HEK293 (cell line): ENCODE data around the gene ARHGAP15.

ENCODE experiments used
- CTCF ChIA-PET: fragments of 350-600 bp; formaldehyde crosslinking; extraction: SDS; loops from one replicate; lab custom pipeline; 2021; ENCODE audit warnings: antibody characterized with exemption; lab: Yijun Ruan, JAX
- POLR2A ChIA-PET: fragments of 300-600 bp; formaldehyde crosslinking; extraction: SDS; loops from one replicate; lab custom pipeline; 2020; ENCODE audit warnings: antibody characterized with exemption, inconsistent platforms; lab: Yijun Ruan, JAX
- H3K27ac ChIP-seq: fragments of 200-500 bp; sonication (Bioruptor generic); 2 replicates; pipeline ENCODE4 v1.5.1; 2014; ENCODE audit warnings: low read depth, low read length, control low read depth, inconsistent platforms; ENCODE audit errors: extremely low read depth
- H3K36me3 ChIP-seq, 2 experiments: fragments of 200-500 bp in 1 of 2; sonication (Bioruptor generic) in 1 of 2; 1 replicate in 1 of 2; 2 replicates in 1 of 2; pipeline ENCODE4 v1.5.1; 2014 to 2017; ENCODE audit warnings: inconsistent platforms in 2 of 2, low read length in 2 of 2; ENCODE audit not compliant: control insufficient read depth in 2 of 2, insufficient read depth in 1 of 2
- H3K4me1 ChIP-seq: fragments of 200-500 bp; sonication (Bioruptor generic); 2 replicates; pipeline ENCODE4 v1.5.1; 2014; ENCODE audit warnings: mild to moderate bottlenecking, low read length, inconsistent platforms; ENCODE audit not compliant: control insufficient read depth, insufficient read depth
- H3K4me3 ChIP-seq: 2 replicates; pipeline ENCODE4 v1.5.1; 2011; ENCODE audit warnings: low read depth, mild to moderate bottlenecking, control low read depth, low read length, moderate library complexity
- H3K9me3 ChIP-seq: fragments of 200-500 bp; sonication (Bioruptor generic); 2 replicates; pipeline ENCODE4 v1.5.1; 2014; ENCODE audit warnings: low read depth, low read length, inconsistent platforms; ENCODE audit not compliant: control insufficient read depth, insufficient read depth
- BCL11A ChIP-seq: fragments of 450-650 bp; formaldehyde crosslinking; IDR thresholded peaks from 2 replicates; pipeline ENCODE4 v1.5.1; 2016; ENCODE audit warnings: low read depth, missing biosample characterization, missing genetic modification characterization
- CTCF ChIP-seq: fragments of 450-650 bp; formaldehyde crosslinking; IDR thresholded peaks from 2 replicates; pipeline ENCODE4 v1.5.1; 2016; ENCODE audit warnings: missing biosample characterization, missing genetic modification characterization
- PBX3 ChIP-seq: sonication (generic); formaldehyde crosslinking; IDR thresholded peaks from 2 replicates; pipeline ENCODE4 v1.8.1; 2022; ENCODE audit warnings: mild to moderate bottlenecking, moderate library complexity, missing genetic modification reagents
- PRDM4 ChIP-seq: fragments of 450-650 bp; formaldehyde crosslinking; IDR thresholded peaks from 2 replicates; pipeline ENCODE4 v1.5.1; 2017; ENCODE audit warnings: missing biosample characterization, missing genetic modification characterization
- SP3 ChIP-seq: fragments of 450-650 bp; formaldehyde crosslinking; IDR thresholded peaks from 2 replicates; pipeline ENCODE4 v1.5.1; 2016; ENCODE audit warnings: missing biosample characterization, missing genetic modification characterization
- ZFP69B ChIP-seq: fragments of 450-650 bp; formaldehyde crosslinking; IDR thresholded peaks from 2 replicates; pipeline ENCODE4 v1.5.1; 2016; ENCODE audit warnings: missing biosample characterization, missing genetic modification characterization
- ZNF202 ChIP-seq: fragments of 450-650 bp; formaldehyde crosslinking; IDR thresholded peaks from 2 replicates; pipeline ENCODE4 v1.5.1; 2016; ENCODE audit warnings: missing biosample characterization, missing genetic modification characterization, borderline replicate concordance
- ZNF280C ChIP-seq: fragments of 450-650 bp; formaldehyde crosslinking; IDR thresholded peaks from 2 replicates; pipeline ENCODE4 v1.5.1; 2016; ENCODE audit warnings: missing biosample characterization, missing genetic modification characterization
- ZNF302 ChIP-seq: fragments of 450-650 bp; formaldehyde crosslinking; IDR thresholded peaks from 2 replicates; pipeline ENCODE4 v1.5.1; 2016; ENCODE audit warnings: missing biosample characterization, missing genetic modification characterization, low read depth
- ZNF660 ChIP-seq: fragments of 450-650 bp; IDR thresholded peaks from 2 replicates; pipeline ENCODE4 v1.5.1; 2018; ENCODE audit warnings: missing biosample characterization, mild to moderate bottlenecking, missing genetic modification characterization
- TF ChIP-seq, protein P1 (sequence below): fragments of 450-650 bp; formaldehyde crosslinking; IDR thresholded peaks from 2 replicates; pipeline ENCODE4 v1.5.1; 2016; ENCODE audit warnings: missing biosample characterization, missing genetic modification characterization, low read depth
- TF ChIP-seq, protein P2 (sequence below): fragments of 450-650 bp; formaldehyde crosslinking; conservative IDR thresholded peaks from 2 replicates; pipeline ENCODE4 v1.5.1; 2016; ENCODE audit warnings: low read depth, missing biosample characterization, missing genetic modification characterization

ARHGAP15 gene

GRCh38 chr2:143357966-143358365, 228.7 kb downstream of the ARHGAP15 start (continued):
- TF ChIP-seq ZNF280C (no peak), CTCF (no peak), PRDM4 (no peak), ZNF302 (tag by site-specific recombination) (no peak), SP3 (no peak)

DNA sequence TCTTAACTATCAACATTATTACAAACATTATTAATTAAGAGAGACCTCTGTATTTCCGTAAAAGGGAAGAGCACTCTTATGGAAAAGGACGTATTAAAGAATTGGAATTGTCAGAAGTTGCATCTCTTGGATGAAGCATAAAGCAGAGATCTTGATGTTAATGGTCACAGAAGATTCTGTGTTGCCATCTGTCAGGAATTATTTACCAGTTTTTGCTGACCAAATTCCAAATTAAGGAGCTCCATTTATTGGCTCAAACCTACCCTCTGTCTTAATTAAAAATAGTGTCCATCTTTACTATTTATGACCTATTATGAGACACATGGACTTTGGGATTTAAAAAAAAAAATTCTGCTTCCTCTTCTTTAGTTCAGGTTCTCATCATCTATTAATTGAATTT, 232.1 kb downstream of the ARHGAP15 start:
- TF ChIP-seq, protein P1, sequence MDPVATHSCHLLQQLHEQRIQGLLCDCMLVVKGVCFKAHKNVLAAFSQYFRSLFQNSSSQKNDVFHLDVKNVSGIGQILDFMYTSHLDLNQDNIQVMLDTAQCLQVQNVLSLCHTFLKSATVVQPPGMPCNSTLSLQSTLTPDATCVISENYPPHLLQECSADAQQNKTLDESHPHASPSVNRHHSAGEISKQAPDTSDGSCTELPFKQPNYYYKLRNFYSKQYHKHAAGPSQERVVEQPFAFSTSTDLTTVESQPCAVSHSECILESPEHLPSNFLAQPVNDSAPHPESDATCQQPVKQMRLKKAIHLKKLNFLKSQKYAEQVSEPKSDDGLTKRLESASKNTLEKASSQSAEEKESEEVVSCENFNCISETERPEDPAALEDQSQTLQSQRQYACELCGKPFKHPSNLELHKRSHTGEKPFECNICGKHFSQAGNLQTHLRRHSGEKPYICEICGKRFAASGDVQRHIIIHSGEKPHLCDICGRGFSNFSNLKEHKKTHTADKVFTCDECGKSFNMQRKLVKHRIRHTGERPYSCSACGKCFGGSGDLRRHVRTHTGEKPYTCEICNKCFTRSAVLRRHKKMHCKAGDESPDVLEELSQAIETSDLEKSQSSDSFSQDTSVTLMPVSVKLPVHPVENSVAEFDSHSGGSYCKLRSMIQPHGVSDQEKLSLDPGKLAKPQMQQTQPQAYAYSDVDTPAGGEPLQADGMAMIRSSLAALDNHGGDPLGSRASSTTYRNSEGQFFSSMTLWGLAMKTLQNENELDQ: no peak
- TF ChIP-seq ZNF660 (no peak), ZFP69B (tag by site-specific recombination) (no peak), PBX3 (CRISPR knock-in tag) (no peak), BCL11A (tag by site-specific recombination) (no peak), ZNF202 (tag by site-specific recombination) (no peak)
- TF ChIP-seq, protein P2, sequence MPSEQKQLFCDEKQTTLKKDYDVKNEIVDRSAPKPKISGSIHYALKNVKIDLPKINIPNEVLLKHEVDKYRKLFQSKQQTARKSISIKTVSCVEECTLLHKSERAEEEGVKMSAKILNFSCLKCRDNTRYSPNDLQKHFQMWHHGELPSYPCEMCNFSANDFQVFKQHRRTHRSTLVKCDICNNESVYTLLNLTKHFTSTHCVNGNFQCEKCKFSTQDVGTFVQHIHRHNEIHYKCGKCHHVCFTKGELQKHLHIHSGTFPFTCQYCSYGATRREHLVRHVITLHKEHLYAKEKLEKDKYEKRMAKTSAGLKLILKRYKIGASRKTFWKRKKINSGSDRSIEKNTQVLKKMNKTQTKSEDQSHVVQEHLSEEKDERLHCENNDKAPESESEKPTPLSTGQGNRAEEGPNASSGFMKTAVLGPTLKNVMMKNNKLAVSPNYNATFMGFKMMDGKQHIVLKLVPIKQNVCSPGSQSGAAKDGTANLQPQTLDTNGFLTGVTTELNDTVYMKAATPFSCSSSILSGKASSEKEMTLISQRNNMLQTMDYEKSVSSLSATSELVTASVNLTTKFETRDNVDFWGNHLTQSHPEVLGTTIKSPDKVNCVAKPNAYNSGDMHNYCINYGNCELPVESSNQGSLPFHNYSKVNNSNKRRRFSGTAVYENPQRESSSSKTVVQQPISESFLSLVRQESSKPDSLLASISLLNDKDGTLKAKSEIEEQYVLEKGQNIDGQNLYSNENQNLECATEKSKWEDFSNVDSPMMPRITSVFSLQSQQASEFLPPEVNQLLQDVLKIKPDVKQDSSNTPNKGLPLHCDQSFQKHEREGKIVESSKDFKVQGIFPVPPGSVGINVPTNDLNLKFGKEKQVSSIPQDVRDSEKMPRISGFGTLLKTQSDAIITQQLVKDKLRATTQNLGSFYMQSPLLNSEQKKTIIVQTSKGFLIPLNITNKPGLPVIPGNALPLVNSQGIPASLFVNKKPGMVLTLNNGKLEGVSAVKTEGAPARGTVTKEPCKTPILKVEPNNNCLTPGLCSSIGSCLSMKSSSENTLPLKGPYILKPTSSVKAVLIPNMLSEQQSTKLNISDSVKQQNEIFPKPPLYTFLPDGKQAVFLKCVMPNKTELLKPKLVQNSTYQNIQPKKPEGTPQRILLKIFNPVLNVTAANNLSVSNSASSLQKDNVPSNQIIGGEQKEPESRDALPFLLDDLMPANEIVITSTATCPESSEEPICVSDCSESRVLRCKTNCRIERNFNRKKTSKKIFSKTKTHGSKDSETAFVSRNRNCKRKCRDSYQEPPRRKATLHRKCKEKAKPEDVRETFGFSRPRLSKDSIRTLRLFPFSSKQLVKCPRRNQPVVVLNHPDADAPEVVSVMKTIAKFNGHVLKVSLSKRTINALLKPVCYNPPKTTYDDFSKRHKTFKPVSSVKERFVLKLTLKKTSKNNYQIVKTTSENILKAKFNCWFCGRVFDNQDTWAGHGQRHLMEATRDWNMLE (tag by site-specific recombination): no peak
- ChIA-PET CTCF (no interaction called here), POLR2A (no interaction called here)
- H3K4me3 ChIP-seq: no peak overlapping the region
- H3K36me3 ChIP-seq: no peaks in the 10 kb centered on the region
- H3K27ac ChIP-seq: no peak overlapping the region
- peaks cover 2% of the 10 kb centered on the region; the same call in 1 of the 2 replicates for H3K4me1 ChIP-seq
- H3K9me3 ChIP-seq: no peaks in the 10 kb centered on the region
